PFSK-1 (cell line): ENCODE results near the gene GMEB2.

Experiments used
- FOXP2 ChIP-seq: optimal IDR thresholded peaks from 2 replicates; pipeline ENCODE3; 2011; ENCODE audit warnings: borderline replicate concordance, control low read depth, inconsistent platforms; ENCODE audit not compliant: insufficient read depth; ENCODE audit errors: extremely low read length, extremely low read depth
- POLR2AphosphoS5 ChIP-seq: IDR thresholded peaks from 2 replicates; pipeline ENCODE4 v1.6.1; 2012; ENCODE audit warnings: low read depth, mild to moderate bottlenecking, control low read depth, low read length, moderate library complexity
- SIN3A ChIP-seq: IDR thresholded peaks from 2 replicates; pipeline ENCODE4 v1.6.1; 2012; ENCODE audit warnings: mild to moderate bottlenecking, low read length, moderate library complexity, borderline replicate concordance; ENCODE audit not compliant: insufficient read depth
- TAF1 ChIP-seq: IDR thresholded peaks from 2 replicates; pipeline ENCODE4 v1.6.1; 2012; ENCODE audit warnings: low read length, control low read depth, borderline replicate concordance; ENCODE audit not compliant: insufficient read depth
- TF ChIP-seq, protein P1 (sequence below), 2 experiments: IDR thresholded peaks; 2 replicates each; pipeline versions ENCODE4 v1.6.1 to v1.8.0; 2011 to 2012; ENCODE audit warnings: low read depth in 2 of 2, low read length in 2 of 2, control low read depth in 1 of 2, inconsistent platforms in 1 of 2, mild to moderate bottlenecking in 1 of 2, moderate library complexity in 1 of 2; ENCODE audit not compliant: insufficient read depth in 1 of 2

GMEB2 gene

DNA sequence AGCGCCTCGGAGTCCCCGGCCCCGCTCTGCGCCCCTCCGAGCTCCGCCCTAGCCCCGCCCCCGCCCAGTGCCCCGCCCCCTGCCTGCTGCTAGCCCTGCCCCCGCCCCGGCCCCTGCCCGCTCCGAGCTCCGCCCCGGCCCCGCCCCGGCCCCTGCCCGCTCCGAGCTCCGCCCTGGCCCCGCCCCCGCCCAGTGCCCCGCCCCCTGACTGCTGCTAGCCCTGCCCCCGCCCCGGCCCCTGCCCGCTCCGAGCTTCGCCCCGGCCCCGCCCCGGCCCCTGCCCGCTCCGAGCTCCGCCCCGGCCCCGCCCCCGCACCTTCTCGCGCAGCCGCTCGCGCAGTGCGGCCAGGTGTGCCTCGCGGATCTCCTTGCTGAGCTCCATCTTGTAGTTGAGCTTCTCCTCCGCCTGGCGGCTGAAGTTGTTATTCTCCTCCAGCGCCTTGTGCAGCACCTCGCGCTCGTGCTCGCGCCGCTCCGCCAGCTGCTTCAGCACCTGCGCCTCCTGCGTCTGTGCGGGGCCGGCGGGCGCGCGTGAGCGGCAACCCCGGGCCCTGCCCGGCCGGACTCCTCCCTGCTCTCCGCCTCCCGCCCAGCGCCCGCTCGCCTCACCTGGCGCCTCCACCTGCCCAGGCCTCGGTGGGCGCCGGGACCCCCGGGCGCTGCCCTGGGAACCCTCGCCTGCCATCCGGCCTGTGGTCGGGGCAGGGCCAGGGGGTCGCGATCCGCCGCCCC lies 15.1 kb upstream of the GMEB2 start:
- TF ChIP-seq FOXP2: no peak
- no peak; the same call in 1 of the 2 replicates for TF ChIP-seq POLR2AphosphoS5
- TF ChIP-seq, protein P1, sequence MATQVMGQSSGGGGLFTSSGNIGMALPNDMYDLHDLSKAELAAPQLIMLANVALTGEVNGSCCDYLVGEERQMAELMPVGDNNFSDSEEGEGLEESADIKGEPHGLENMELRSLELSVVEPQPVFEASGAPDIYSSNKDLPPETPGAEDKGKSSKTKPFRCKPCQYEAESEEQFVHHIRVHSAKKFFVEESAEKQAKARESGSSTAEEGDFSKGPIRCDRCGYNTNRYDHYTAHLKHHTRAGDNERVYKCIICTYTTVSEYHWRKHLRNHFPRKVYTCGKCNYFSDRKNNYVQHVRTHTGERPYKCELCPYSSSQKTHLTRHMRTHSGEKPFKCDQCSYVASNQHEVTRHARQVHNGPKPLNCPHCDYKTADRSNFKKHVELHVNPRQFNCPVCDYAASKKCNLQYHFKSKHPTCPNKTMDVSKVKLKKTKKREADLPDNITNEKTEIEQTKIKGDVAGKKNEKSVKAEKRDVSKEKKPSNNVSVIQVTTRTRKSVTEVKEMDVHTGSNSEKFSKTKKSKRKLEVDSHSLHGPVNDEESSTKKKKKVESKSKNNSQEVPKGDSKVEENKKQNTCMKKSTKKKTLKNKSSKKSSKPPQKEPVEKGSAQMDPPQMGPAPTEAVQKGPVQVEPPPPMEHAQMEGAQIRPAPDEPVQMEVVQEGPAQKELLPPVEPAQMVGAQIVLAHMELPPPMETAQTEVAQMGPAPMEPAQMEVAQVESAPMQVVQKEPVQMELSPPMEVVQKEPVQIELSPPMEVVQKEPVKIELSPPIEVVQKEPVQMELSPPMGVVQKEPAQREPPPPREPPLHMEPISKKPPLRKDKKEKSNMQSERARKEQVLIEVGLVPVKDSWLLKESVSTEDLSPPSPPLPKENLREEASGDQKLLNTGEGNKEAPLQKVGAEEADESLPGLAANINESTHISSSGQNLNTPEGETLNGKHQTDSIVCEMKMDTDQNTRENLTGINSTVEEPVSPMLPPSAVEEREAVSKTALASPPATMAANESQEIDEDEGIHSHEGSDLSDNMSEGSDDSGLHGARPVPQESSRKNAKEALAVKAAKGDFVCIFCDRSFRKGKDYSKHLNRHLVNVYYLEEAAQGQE (IDR thresholded peaks at IDR 0.05; ENCODE audit: insufficient read depth in 1 of 2, low read depth in 2 of 2, low read length in 2 of 2): no peak
- TF ChIP-seq SIN3A: no peak
- TF ChIP-seq TAF1: no peak

- no peak for TF ChIP-seq POLR2AphosphoS5
- TF ChIP-seq FOXP2: no peak
- TF ChIP-seq SIN3A: no peak
- no peak for TF ChIP-seq TAF1
- TF ChIP-seq, protein P1 (IDR thresholded peaks at IDR 0.05; ENCODE audit: insufficient read depth in 1 of 2, low read depth in 2 of 2, low read length in 2 of 2): no peak
Observed at GRCh38 chr20:63641146-63641791, 14.4 kb upstream of the GMEB2 start.

DNA sequence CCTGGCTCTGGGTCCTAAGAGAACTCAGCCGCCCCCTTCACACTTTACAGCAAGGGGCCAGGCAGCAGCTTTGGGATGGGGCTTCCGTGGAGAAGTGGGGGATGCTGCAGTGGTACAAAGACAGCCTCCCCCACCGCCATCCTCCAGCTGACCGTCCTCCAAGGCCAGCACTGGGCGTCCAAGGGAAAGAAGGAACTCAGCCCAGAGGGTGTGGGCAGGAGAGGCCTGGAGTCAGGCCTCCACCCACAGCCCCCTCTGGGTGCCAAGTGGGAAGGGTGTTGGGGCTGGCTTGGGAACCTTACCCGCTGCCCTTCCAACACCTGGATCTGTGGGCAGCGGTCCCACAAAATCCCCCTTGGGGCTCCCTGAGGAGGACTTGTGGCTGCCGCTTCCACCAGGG lies 13.2 kb upstream of the GMEB2 start:
- TF ChIP-seq, protein P1 (IDR thresholded peaks at IDR 0.05; ENCODE audit: insufficient read depth in 1 of 2, low read depth in 2 of 2, low read length in 2 of 2): no peak
- TF ChIP-seq SIN3A: no peak
- TF ChIP-seq TAF1: no peak
- TF ChIP-seq POLR2AphosphoS5: no peak
- no peak for TF ChIP-seq FOXP2

DNA sequence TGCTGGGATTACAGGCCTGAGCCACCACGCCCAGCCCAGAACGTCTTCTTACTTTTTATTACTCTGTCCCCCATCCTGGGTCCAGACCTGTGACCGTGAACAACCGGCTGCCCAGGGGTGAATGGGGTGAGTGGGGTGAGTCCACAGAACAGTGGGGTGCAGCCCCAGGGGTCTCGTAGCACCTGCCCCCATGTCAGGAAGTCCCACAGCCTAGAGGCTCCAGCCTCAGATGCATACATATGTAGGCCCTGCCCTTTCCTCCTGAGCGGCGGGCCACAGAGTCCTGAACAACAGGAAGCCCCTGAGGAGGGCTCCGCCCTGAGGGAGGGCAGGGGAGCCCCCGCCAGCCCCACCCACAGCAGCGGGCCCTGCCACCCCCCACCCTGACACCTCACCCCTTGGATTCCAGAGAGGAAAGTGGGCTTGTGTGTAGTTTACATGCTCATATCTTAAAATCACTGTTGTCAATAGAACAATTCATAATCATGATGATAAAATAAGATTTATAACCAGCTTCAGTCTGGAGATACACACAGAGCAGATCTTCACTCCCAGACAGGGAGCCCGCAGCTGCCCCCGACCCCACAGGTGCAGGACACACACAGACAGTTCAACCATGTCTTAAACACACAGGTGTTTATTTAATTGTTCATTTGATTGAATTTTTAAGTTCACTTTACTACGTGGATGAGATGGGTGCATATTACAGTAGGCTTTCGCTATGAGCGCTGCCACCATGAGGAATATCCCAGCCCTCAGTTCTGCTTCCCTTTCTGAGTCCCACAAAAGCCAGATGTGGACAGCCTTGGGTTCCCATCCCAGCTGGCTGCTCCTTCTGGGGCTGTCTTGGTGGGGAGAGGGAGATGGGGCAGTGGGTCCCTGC lies 12.4 kb upstream of the GMEB2 start:
- TF ChIP-seq SIN3A: no peak
- no peak for TF ChIP-seq POLR2AphosphoS5
- no peak for TF ChIP-seq FOXP2
- no peak for TF ChIP-seq TAF1
- TF ChIP-seq, protein P1 (IDR thresholded peaks at IDR 0.05; ENCODE audit: insufficient read depth in 1 of 2, low read depth in 2 of 2, low read length in 2 of 2): no peak
